ENCODE results near the gene PIGA.
A peak's percentile ranks its signal among the peaks of the same experiment; 100 is the strongest.

Gene PIGA, protein sequence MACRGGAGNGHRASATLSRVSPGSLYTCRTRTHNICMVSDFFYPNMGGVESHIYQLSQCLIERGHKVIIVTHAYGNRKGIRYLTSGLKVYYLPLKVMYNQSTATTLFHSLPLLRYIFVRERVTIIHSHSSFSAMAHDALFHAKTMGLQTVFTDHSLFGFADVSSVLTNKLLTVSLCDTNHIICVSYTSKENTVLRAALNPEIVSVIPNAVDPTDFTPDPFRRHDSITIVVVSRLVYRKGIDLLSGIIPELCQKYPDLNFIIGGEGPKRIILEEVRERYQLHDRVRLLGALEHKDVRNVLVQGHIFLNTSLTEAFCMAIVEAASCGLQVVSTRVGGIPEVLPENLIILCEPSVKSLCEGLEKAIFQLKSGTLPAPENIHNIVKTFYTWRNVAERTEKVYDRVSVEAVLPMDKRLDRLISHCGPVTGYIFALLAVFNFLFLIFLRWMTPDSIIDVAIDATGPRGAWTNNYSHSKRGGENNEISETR

GRCh38 chrX:15335135-15336022, at the start of gene PIGA:
Gene PIGA, minus strand, starts transcription at chrX:15335523. Its CDS starts 3,593 bp downstream, at chrX:15331930.
- peak; percentile 45 for DNase-seq (ENCODE audit: low read depth)

GRCh38 chrX:15384304-15384703, 49.0 kb upstream of the PIGA start, which contains the start of gene VEGFD:
Gene VEGFD, minus strand, starts transcription at chrX:15384413. Its CDS starts 467 bp downstream, at chrX:15383946.
- no peak for DNase-seq (ENCODE audit: low read depth)

- DNase-seq (ENCODE audit: low read depth) = no peak
Observed at GRCh38 chrX:15382813-15383212, 47.5 kb upstream of the PIGA start.

DNA sequence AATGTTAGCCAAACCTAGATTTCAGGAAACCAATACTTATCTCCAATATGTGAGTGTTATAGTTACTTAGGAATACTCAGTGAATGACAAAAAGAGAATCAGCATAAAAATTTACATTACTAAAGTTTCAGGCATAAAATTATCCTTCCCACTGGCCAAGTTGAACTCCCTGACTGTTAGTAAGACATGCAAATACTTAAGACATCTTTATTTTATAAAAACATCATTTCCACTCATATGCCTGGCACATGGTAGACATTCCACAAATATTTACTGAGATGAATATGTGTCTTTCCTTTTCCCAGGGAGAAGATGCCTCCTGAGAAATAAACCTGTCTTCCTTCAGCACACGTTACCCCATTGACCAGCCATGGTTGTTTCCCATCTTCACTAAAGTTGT, 41.6 kb upstream of the PIGA start:
- no peak for DNase-seq (ENCODE audit: low read depth)

GRCh38 chrX:15373976-15374375, 38.7 kb upstream of the PIGA start:
- no peak for DNase-seq (ENCODE audit: low read depth)

GRCh38 chrX:15366506-15367352, 31.4 kb upstream of the PIGA start:
- no peak for DNase-seq (ENCODE audit: low read depth)

GRCh38 chrX:15359701-15360100, 24.4 kb upstream of the PIGA start:
- DNase-seq (ENCODE audit: low read depth) = no peak

DNA sequence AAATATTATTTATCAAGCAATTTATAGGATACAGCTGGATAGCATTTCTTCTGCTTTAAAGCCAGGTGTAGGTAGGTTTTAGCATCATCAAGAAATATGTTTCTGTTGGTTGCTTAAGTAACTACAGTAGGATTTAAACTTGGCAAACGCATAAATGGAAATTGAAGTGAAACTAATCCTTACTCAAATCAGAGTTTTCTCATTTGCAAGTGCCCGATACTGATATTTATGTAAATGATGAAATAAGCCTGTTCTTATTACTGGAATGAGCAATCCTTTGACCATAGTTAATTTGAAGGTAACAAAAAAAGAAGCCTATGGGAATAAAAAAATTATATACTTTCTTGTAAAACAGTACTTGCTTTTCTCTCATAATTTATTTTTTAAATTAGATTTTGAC, 23.2 kb upstream of the PIGA start:
- DNase-seq (ENCODE audit: low read depth) = no peak

DNA sequence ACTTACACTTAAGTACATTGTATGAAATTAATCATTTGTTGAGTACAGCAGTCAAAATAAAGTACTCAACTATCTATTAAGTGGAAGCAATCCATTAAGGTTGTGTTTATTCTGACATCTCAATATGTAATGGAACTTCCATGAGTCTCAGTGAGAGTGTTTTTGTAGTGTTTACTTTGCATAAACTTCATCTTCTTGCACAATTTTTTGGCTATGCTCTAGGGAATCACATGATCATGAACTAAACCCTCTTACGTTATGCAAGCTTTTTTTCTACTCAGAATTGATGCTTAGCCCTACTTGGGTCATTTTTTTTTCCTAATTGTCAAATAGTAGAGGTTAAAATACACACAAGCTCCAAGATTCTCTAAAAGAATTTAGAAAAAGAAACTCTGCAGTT, 21.1 kb upstream of the PIGA start:
- no peak for DNase-seq (ENCODE audit: low read depth)

DNA sequence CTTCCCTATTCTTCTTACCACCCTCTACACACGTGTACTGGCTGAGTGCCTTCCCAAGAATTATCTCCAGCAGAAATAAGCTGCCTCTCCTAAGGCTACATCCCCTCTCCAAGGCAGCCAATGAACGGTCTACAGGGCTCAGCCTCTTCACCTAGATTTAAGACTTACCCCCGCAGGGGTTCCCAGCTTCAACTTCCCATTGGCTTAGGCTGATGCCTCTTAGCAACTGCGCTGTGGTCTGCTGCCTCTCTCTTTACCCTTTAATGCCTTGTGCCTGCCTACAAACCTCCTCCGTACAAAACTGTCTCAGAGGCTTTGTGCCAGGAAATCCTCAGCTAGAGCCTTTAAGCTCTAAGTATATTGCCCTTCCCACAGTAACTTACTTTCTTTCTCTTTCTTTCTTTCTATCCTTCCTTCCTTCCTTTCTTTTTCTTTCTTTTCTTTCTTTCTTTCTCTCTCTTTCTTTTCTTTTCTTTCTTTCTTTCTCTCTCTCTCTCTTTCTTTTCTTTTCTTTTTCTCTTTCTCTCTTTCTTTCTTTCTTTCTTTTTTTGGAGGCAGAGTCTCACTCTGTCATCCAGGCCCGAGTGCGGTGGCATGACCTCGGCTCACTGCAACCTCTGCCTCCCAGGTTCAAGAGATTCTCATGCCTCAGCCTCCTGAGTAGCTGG, 15.1 kb upstream of the PIGA start:
- DNase-seq (ENCODE audit: low read depth) = no peak

DNA sequence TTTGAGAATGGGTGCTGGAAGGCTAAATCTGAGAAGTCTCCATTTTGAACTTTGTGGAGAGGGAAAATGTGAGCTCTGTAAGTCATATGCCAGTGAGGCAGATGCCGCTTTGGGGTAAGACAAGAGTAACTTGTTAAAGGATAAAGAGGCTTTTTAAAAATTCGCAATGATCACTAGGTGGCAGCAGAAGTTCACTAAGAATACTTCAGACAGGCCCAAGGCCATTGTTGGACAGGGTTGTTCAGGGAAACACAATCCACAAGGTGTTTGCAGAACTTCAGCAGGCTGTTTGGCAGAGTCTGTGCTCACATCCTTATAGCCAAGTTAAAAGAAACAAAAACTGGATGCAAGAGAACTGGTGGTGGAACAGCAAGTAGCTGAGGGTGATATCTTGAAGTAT, 13.7 kb upstream of the PIGA start:
- no peak for DNase-seq (ENCODE audit: low read depth)

GRCh38 chrX:15345976-15346375, 10.7 kb upstream of the PIGA start:
- DNase-seq (ENCODE audit: low read depth) = no peak

GRCh38 chrX:15344106-15344505, 8.8 kb upstream of the PIGA start:
- no peak for DNase-seq (ENCODE audit: low read depth)

GRCh38 chrX:15343075-15343476, 7.8 kb upstream of the PIGA start:
- DNase-seq (ENCODE audit: low read depth) = no peak

GRCh38 chrX:15340867-15341266, 5.5 kb upstream of the PIGA start:
- no peak for DNase-seq (ENCODE audit: low read depth)

- DNase-seq (ENCODE audit: low read depth) = no peak
Observed at GRCh38 chrX:15336023-15336413, 695 bp upstream of the PIGA start.

DNA sequence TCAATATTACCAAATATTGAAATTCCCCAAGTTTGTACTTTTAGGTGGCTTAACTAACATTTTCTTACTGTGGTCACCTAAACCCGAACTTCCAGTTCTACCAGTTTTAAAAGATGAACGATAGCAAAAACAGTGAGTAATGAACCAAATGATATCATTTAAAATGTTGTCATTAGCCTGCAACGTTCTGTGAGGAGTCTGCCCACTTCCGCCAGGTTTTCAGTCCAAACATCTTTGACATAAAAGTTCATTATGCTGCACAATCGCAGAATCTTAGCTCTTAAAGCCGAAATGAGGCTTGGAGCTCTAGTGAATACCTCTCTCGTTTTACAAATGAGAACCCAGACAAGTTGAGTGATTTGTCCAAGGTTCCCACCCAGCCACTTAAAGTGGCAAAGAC, 762 bp downstream of the PIGA start:
- no peak for DNase-seq (ENCODE audit: low read depth)

- no peak for DNase-seq (ENCODE audit: low read depth)
Observed at GRCh38 chrX:15328821-15329220, 6.5 kb downstream of the PIGA start.

- no peak for DNase-seq (ENCODE audit: low read depth)
Observed at GRCh38 chrX:15328131-15328530, 7.2 kb downstream of the PIGA start.

GRCh38 chrX:15322472-15322871, 12.9 kb downstream of the PIGA start:
- no peak for DNase-seq (ENCODE audit: low read depth)

- no peak for DNase-seq (ENCODE audit: low read depth)
Observed at GRCh38 chrX:15322072-15322471, 13.3 kb downstream of the PIGA start.
